H9 (cell line): Measurements from ENCODE around the gene FAM237A. TPM values are rescaled to one million over a fixed set of nuclear protein-coding genes. Genes with fewer than 3 reads are reported as not detected.

Experiments used
- DNase-seq: peaks from one replicate; pipeline ENCODE4 v3.0.0-alpha.2; 2017
- H2AFZ ChIP-seq: one replicate; pipeline ENCODE4 v1.6.1; 2013; ENCODE audit warnings: mild to moderate bottlenecking, low read length, control low read depth, moderate library complexity
- H2AK5ac ChIP-seq: 2 replicates; pipeline ENCODE4 v1.6.1; 2013; ENCODE audit warnings: low read length, control low read depth, mixed read lengths; ENCODE audit not compliant: insufficient read length
- H2BK120ac ChIP-seq: one replicate; pipeline ENCODE4 v1.6.1; 2013; ENCODE audit warnings: low read depth, mild to moderate bottlenecking, low read length, control low read depth, inconsistent platforms; ENCODE audit not compliant: poor library complexity, severe bottlenecking
- H2BK12ac ChIP-seq: 2 replicates; pipeline ENCODE4 v1.6.1; 2013; ENCODE audit warnings: low read length, control low read depth, mixed read lengths, low read depth; ENCODE audit not compliant: insufficient read length
- H2BK15ac ChIP-seq: 2 replicates; pipeline ENCODE4 v1.6.1; 2013; ENCODE audit warnings: low read depth, low read length, control low read depth
- H2BK20ac ChIP-seq: one replicate; pipeline ENCODE4 v1.6.1; 2013; ENCODE audit warnings: low read depth, mild to moderate bottlenecking, low read length, control low read depth, inconsistent platforms; ENCODE audit not compliant: poor library complexity, severe bottlenecking
- H2BK5ac ChIP-seq: 2 replicates; pipeline ENCODE4 v1.6.1; 2013; ENCODE audit warnings: low read length, control low read depth, mixed read lengths; ENCODE audit not compliant: insufficient read length
- H3K14ac ChIP-seq: 2 replicates; pipeline ENCODE4 v1.6.1; 2013; ENCODE audit warnings: low read length, control low read depth; ENCODE audit not compliant: insufficient read depth
- H3K18ac ChIP-seq: 2 replicates; pipeline ENCODE4 v1.6.1; 2013; ENCODE audit warnings: low read depth, mild to moderate bottlenecking, mixed read lengths, low read length, control low read depth; ENCODE audit not compliant: insufficient read length
- H3K23ac ChIP-seq: 2 replicates; pipeline ENCODE4 v1.6.1; 2013; ENCODE audit warnings: low read length, control low read depth, mixed read lengths, low read depth; ENCODE audit not compliant: insufficient read length
- H3K23me2 ChIP-seq: 2 replicates; pipeline ENCODE4 v1.6.1; 2013; ENCODE audit warnings: low read depth, mild to moderate bottlenecking, mixed read lengths, low read length, control low read depth; ENCODE audit not compliant: insufficient read length, poor library complexity, severe bottlenecking
- H3K27ac ChIP-seq: 2 replicates; pipeline ENCODE4 v1.5.1; 2013; ENCODE audit warnings: low read length, control low read depth, mixed read lengths, low read depth; ENCODE audit not compliant: insufficient read length
- H3K27me3 ChIP-seq: 2 replicates; pipeline ENCODE4 v1.6.1; 2013; ENCODE audit warnings: low read length, control low read depth, inconsistent platforms; ENCODE audit not compliant: insufficient read depth
- H3K4ac ChIP-seq: 2 replicates; pipeline ENCODE4 v1.6.1; 2013; ENCODE audit warnings: low read depth, mild to moderate bottlenecking, control low read depth, inconsistent platforms, low read length, moderate library complexity
- H3K4me1 ChIP-seq: 2 replicates; pipeline ENCODE4 v1.6.1; 2013; ENCODE audit warnings: low read length, control low read depth, inconsistent platforms; ENCODE audit not compliant: insufficient read depth
- H3K4me2 ChIP-seq: 2 replicates; pipeline ENCODE4 v1.6.1; 2013; ENCODE audit warnings: low read length, control low read depth, mixed read lengths; ENCODE audit not compliant: insufficient read length, insufficient read depth
- H3K56ac ChIP-seq: 2 replicates; pipeline ENCODE4 v1.6.1; 2013; ENCODE audit warnings: low read depth, mild to moderate bottlenecking, mixed read lengths, low read length, control low read depth; ENCODE audit not compliant: insufficient read length
- H3K79me1 ChIP-seq: 2 replicates; pipeline ENCODE4 v1.6.1; 2013; ENCODE audit warnings: low read depth, mild to moderate bottlenecking, moderate library complexity, low read length, control low read depth, inconsistent platforms; ENCODE audit not compliant: insufficient read depth, poor library complexity, severe bottlenecking
- H3K79me2 ChIP-seq: 2 replicates; pipeline ENCODE4 v1.6.1; 2013; ENCODE audit warnings: low read length, control low read depth, inconsistent platforms; ENCODE audit not compliant: insufficient read depth
- H3K9ac ChIP-seq: 2 replicates; pipeline ENCODE4 v1.6.1; 2013; ENCODE audit warnings: low read length, control low read depth, mixed read lengths; ENCODE audit not compliant: insufficient read length; ENCODE audit errors: extremely low read depth
- H3K9me3 ChIP-seq: one replicate; pipeline ENCODE4 v1.6.1; 2013; ENCODE audit warnings: low read depth, low read length, inconsistent platforms; ENCODE audit not compliant: control insufficient read depth
- H3T11ph ChIP-seq: one replicate; pipeline ENCODE4 v1.6.1; 2013; ENCODE audit warnings: mild to moderate bottlenecking, low read length, control low read depth, inconsistent platforms
- H4K20me1 ChIP-seq: one replicate; pipeline ENCODE4 v1.6.1; 2013; ENCODE audit not compliant: control insufficient read depth, insufficient read length, insufficient read depth
- H4K5ac ChIP-seq: 2 replicates; pipeline ENCODE4 v1.6.1; 2013; ENCODE audit warnings: low read depth, mild to moderate bottlenecking, mixed read lengths, low read length, control low read depth; ENCODE audit not compliant: insufficient read length
- H4K8ac ChIP-seq: replicated peaks from 2 replicates; pipeline ENCODE4 v1.6.1; 2013; ENCODE audit warnings: low read length, control low read depth, mixed read lengths, low read depth; ENCODE audit not compliant: insufficient read length
- H4K91ac ChIP-seq: 2 replicates; pipeline ENCODE4 v1.6.1; 2013; ENCODE audit warnings: low read depth, mild to moderate bottlenecking, moderate library complexity, mixed read lengths, low read length, control low read depth; ENCODE audit not compliant: insufficient read length
- H3K27ac Mint-ChIP-seq, 3 experiments: 2 replicates in 2 of 3; 3 replicates in 1 of 3; pipeline ENCODE4 v1.8.0; 2020 to 2021; ENCODE audit warnings: mixed read lengths in 3 of 3, mild to moderate bottlenecking in 1 of 3, moderate library complexity in 1 of 3
- H3K27me3 Mint-ChIP-seq: 2 replicates; pipeline ENCODE4 v1.8.0; 2021; ENCODE audit warnings: low read depth, mild to moderate bottlenecking, moderate library complexity, mixed read lengths
- H3K36me3 Mint-ChIP-seq, 3 experiments: 2 replicates in 2 of 3; 3 replicates in 1 of 3; pipeline ENCODE4 v1.8.0; 2020 to 2021; ENCODE audit warnings: low read depth in 3 of 3, mixed read lengths in 3 of 3; ENCODE audit not compliant: insufficient read depth in 1 of 3
- H3K4me1 Mint-ChIP-seq, 2 experiments: 2 replicates each; pipeline ENCODE4 v1.8.0; 2020; ENCODE audit warnings: mixed read lengths in 2 of 2
- H3K4me3 Mint-ChIP-seq, 2 experiments: 2 replicates in 1 of 2; 3 replicates in 1 of 2; pipeline ENCODE4 v1.8.0; 2020 to 2021; ENCODE audit warnings: mild to moderate bottlenecking in 2 of 2, mixed read lengths in 2 of 2, moderate library complexity in 1 of 2
- H3K9me3 Mint-ChIP-seq, 2 experiments: 2 replicates in 1 of 2; 3 replicates in 1 of 2; pipeline ENCODE4 v1.8.0; 2020; ENCODE audit warnings: mild to moderate bottlenecking in 2 of 2, mixed read lengths in 2 of 2, moderate library complexity in 1 of 2
- total RNA-seq: library from RNA; stranded (reverse); gene quantifications from 2 replicates; pipeline ENCODE4 v1.2.1, GENCODE V29; 2021
- TF ChIP-seq, protein P1 (sequence below): fragments of 200-600 bp; sonication (generic); conservative IDR thresholded peaks from 3 replicates; pipeline ENCODE4 v1.8.0; 2021; ENCODE audit warnings: antibody characterized with exemption, mild to moderate bottlenecking

FAM237A gene
- total RNA-seq, 1 experiment from 2014 or later: not detected

DNA sequence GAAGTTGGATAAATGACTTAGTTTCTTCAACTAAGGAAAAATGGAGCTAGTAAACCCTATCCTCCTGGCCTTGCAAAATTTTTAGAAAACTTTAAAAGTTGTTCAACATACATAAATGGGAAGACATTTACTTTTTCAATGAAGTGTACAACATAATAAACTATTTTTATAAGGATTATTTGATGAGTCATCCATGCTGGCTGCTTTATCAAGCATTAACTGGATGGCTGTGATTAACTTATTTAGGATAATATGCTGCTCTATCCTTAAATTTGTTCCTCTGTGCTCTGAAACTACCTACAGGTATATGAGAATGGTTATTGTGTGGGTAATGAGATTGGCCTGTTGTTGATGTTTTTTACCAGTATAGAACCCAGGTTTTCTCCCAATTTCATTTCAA lies 54.6 kb downstream of the FAM237A start:
- Histone ChIP-seq H2BK12ac (no peak overlapping the region), H4K5ac (no peak overlapping the region), H2BK20ac (no peak overlapping the region), H3K14ac (no peak overlapping the region), H3K23me2 (no peaks in the 10 kb centered on the region), H2AFZ (no peak overlapping the region), H3K4me2 (no peak overlapping the region), H3K27me3 (no peaks in the 10 kb centered on the region), H3T11ph (no peak overlapping the region), H4K8ac (no peak overlapping the region), H3K23ac (no peak overlapping the region), H3K79me1 (no peaks in the 10 kb centered on the region), H4K20me1 (no peaks in the 10 kb centered on the region), H2AK5ac (no peak overlapping the region), H2BK15ac (no peak overlapping the region), H2BK120ac (no peak overlapping the region), H3K56ac (no peak overlapping the region), H3K27ac (no peak overlapping the region), H4K91ac (no peak overlapping the region), H3K4me1 (no peaks in the 10 kb centered on the region), H3K4ac (no peak overlapping the region), H3K18ac (no peak overlapping the region), H2BK5ac (no peak overlapping the region), H3K79me2 (no peaks in the 10 kb centered on the region), H3K9ac (no peak overlapping the region), H3K9me3 (no peaks in the 10 kb centered on the region)
- Mint-ChIP-seq H3K4me3 (no peak overlapping the region), H3K36me3 (no peaks in the 10 kb centered on the region), H3K9me3 (no peaks in the 10 kb centered on the region), H3K4me1 (0 out of 4 replicates have a peak, but pooled peaks cover 0 to 3% of the 10 kb centered on the region in 2 experiments), H3K27me3 (peaks cover 3% of the 10 kb centered on the region; the same call in 1 of the 2 replicates), H3K27ac (no peak overlapping the region)
- no peak for DNase-seq
- TF ChIP-seq, protein P1, sequence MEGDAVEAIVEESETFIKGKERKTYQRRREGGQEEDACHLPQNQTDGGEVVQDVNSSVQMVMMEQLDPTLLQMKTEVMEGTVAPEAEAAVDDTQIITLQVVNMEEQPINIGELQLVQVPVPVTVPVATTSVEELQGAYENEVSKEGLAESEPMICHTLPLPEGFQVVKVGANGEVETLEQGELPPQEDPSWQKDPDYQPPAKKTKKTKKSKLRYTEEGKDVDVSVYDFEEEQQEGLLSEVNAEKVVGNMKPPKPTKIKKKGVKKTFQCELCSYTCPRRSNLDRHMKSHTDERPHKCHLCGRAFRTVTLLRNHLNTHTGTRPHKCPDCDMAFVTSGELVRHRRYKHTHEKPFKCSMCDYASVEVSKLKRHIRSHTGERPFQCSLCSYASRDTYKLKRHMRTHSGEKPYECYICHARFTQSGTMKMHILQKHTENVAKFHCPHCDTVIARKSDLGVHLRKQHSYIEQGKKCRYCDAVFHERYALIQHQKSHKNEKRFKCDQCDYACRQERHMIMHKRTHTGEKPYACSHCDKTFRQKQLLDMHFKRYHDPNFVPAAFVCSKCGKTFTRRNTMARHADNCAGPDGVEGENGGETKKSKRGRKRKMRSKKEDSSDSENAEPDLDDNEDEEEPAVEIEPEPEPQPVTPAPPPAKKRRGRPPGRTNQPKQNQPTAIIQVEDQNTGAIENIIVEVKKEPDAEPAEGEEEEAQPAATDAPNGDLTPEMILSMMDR: no peak
